Smooth muscle cell (in vitro differentiated cells): ENCODE data around the gene THAP3. TPM values are rescaled to one million over a fixed set of nuclear protein-coding genes. Genes with fewer than 3 reads are reported as not detected.

Experiments used
- DNase-seq: peaks from one replicate; lab custom pipeline; 2025; ENCODE audit not compliant: unreplicated experiment; lab: John Stamatoyannopoulos, UW
- H2AFZ ChIP-seq: fragments of 200-600 bp; sonication (generic); 2 replicates; pipeline ENCODE4 v1.6.0; 2016; ENCODE audit warnings: antibody characterized with exemption, low read depth, mild to moderate bottlenecking
- H3F3A ChIP-seq: fragments of 200-600 bp; sonication (generic); 2 replicates; pipeline ENCODE4 v1.6.0; 2017; ENCODE audit warnings: antibody characterized with exemption, low read depth
- H3K27ac ChIP-seq: fragments of 200-600 bp; sonication (generic); 2 replicates; pipeline ENCODE4 v1.5.1; 2016; ENCODE audit warnings: low read depth, mild to moderate bottlenecking
- H3K27me3 ChIP-seq: fragments of 200-600 bp; sonication (generic); 2 replicates; pipeline ENCODE4 v1.6.1; 2016; ENCODE audit warnings: low read depth, mild to moderate bottlenecking
- H3K36me3 ChIP-seq: fragments of 200-600 bp; sonication (generic); 2 replicates; pipeline ENCODE4 v1.5.1; 2016; ENCODE audit warnings: low read depth
- H3K4me1 ChIP-seq: fragments of 200-600 bp; sonication (generic); 2 replicates; pipeline ENCODE4 v1.5.1; 2016; ENCODE audit warnings: low read depth
- H3K4me2 ChIP-seq: fragments of 200-600 bp; sonication (generic); 2 replicates; pipeline ENCODE4 v1.6.0; 2016; ENCODE audit warnings: mild to moderate bottlenecking
- H3K4me3 ChIP-seq: fragments of 200-600 bp; sonication (generic); 2 replicates; pipeline ENCODE4 v1.5.1; 2016; ENCODE audit warnings: mild to moderate bottlenecking
- H3K79me2 ChIP-seq: fragments of 200-600 bp; sonication (generic); 2 replicates; pipeline ENCODE4 v1.6.0; 2016; ENCODE audit warnings: low read depth, mild to moderate bottlenecking
- H3K9ac ChIP-seq: fragments of 200-600 bp; sonication (generic); 2 replicates; pipeline ENCODE4 v1.6.0; 2016; ENCODE audit warnings: low read depth
- H3K9me3 ChIP-seq: fragments of 200-600 bp; sonication (generic); replicated peaks from 2 replicates; pipeline ENCODE4 v1.5.1; 2016; ENCODE audit warnings: low read depth
- H4K20me1 ChIP-seq: fragments of 200-600 bp; sonication (generic); 2 replicates; pipeline ENCODE4 v1.6.0; 2016; ENCODE audit warnings: low read depth
- CTCF ChIP-seq: fragments of 200-600 bp; sonication (generic); IDR thresholded peaks from 2 replicates; pipeline ENCODE4 v1.5.1; 2017; ENCODE audit warnings: borderline replicate concordance, mild to moderate bottlenecking, antibody characterized with exemption; ENCODE audit not compliant: insufficient read depth, poor library complexity, severe bottlenecking
- WGBS: methylation state at CpG from one replicate; pipeline ENCODE4 v1.1.7; 2016; ENCODE audit warnings: low lambda C conversion rate; 5-methylcytosine and 5-hydroxymethylcytosine counted together
- polyA plus RNA-seq: library from polyadenylated mRNA; unstranded; fragments of >200 nt; fragmentation: Nextera tagmentation; extraction: Ambion mirVana; gene quantifications from 2 replicates; pipeline ENCODE4 v1.2.1, GENCODE V29; 2016
- total RNA-seq: library from RNA; depleted of rRNA; stranded (reverse); fragments of >200 nt; gene quantifications from 2 replicates; pipeline ENCODE4 v1.2.3, GENCODE V29; 2014

THAP3 gene
- total and polyA plus RNA-seq, 2 experiments from 2014 or later = 10.5 to 34.8 TPM

GRCh38 chr1:6673816-6674398 is 49.2 kb downstream of the THAP3 start:
- no peak overlapping the region for H3K27ac ChIP-seq
- H3K9me3 ChIP-seq = no peaks in the 10 kb centered on the region
- H2AFZ ChIP-seq = no peak overlapping the region
- H3F3A ChIP-seq = peaks cover 4% of the 10 kb centered on the region
- peaks cover 9% of the 10 kb centered on the region for H4K20me1 ChIP-seq
- H3K4me3 ChIP-seq = no peak overlapping the region
- no peak overlapping the region for H3K4me2 ChIP-seq
- no peak overlapping the region for H3K9ac ChIP-seq
- no peaks in the 10 kb centered on the region for H3K36me3 ChIP-seq
- peaks cover 5% of the 10 kb centered on the region for H3K79me2 ChIP-seq
- H3K27me3 ChIP-seq = no peaks in the 10 kb centered on the region
- 92% methylated on average over 5 of the region's 5 CpGs for WGBS
- H3K4me1 ChIP-seq = no peaks in the 10 kb centered on the region
- TF ChIP-seq CTCF = no peak
- DNase-seq = no peak

GRCh38 chr1:6674771-6675170 is 50.1 kb downstream of the THAP3 start:
- DNase-seq = no peak
- no peaks in the 10 kb centered on the region for H3K9me3 ChIP-seq
- peaks cover 4% of the 10 kb centered on the region for H3F3A ChIP-seq
- H3K79me2 ChIP-seq = peaks cover 5% of the 10 kb centered on the region
- H3K27ac ChIP-seq = no peak overlapping the region
- H3K9ac ChIP-seq = no peak overlapping the region
- no peak overlapping the region for H3K4me3 ChIP-seq
- no peaks in the 10 kb centered on the region for H3K27me3 ChIP-seq
- no peak overlapping the region for H2AFZ ChIP-seq
- no peak overlapping the region for H3K4me2 ChIP-seq
- WGBS = 88% methylated on average over 1 of the region's 1 CpG
- peaks cover 9% of the 10 kb centered on the region for H4K20me1 ChIP-seq
- TF ChIP-seq CTCF = no peak
- H3K4me1 ChIP-seq = no peaks in the 10 kb centered on the region
- no peaks in the 10 kb centered on the region for H3K36me3 ChIP-seq

GRCh38 chr1:6675941-6676340 is 51.3 kb downstream of the THAP3 start:
- no peak for DNase-seq
- no peak overlapping the region for H3K4me2 ChIP-seq
- H3K79me2 ChIP-seq = peaks cover under 1% of the 10 kb centered on the region
- H3K9ac ChIP-seq = no peak overlapping the region
- H3K4me3 ChIP-seq = no peak overlapping the region
- 94% methylated on average over 2 of the region's 2 CpGs for WGBS
- peaks cover 9% of the 10 kb centered on the region for H4K20me1 ChIP-seq
- peaks cover 4% of the 10 kb centered on the region for H3F3A ChIP-seq
- H3K27ac ChIP-seq = no peak overlapping the region
- no peaks in the 10 kb centered on the region for H3K9me3 ChIP-seq
- no peak overlapping the region for H2AFZ ChIP-seq
- no peak for TF ChIP-seq CTCF
- H3K27me3 ChIP-seq = no peaks in the 10 kb centered on the region
- H3K36me3 ChIP-seq = peaks cover 7% of the 10 kb centered on the region
- H3K4me1 ChIP-seq = no peaks in the 10 kb centered on the region

Other genes starting within 250 kb of the THAP3 start
- 16.4 and 19.5 TPM in 2 replicates for gene ACOT7, start 231.1 kb upstream of the THAP3 start, total RNA-seq
- gene ACOT7, start 231.1 kb upstream of the THAP3 start, polyA plus RNA-seq = 53.6 and 53.8 TPM in 2 replicates
- 4.6 and 5.6 TPM in 2 replicates for gene HES2, start 204.9 kb upstream of the THAP3 start, total RNA-seq
- 1.7 and 11.1 TPM in 2 replicates for gene HES2, start 204.9 kb upstream of the THAP3 start, polyA plus RNA-seq
- gene ESPN, start 200.1 kb upstream of the THAP3 start, total RNA-seq = not detected in 2 replicates
- gene ESPN, start 200.1 kb upstream of the THAP3 start, polyA plus RNA-seq = 1.1 and 2.6 TPM in 2 replicates
- gene TNFRSF25, start 158.7 kb upstream of the THAP3 start, total RNA-seq = 9.6 and 19.8 TPM in 2 replicates
- gene TNFRSF25, start 158.7 kb upstream of the THAP3 start, polyA plus RNA-seq = 10.1 and 17.7 TPM in 2 replicates
- gene PLEKHG5, start 133.2 kb upstream of the THAP3 start, total RNA-seq = 14.5 and 16.1 TPM in 2 replicates
- 10.6 and 17.8 TPM in 2 replicates for gene PLEKHG5, start 133.2 kb upstream of the THAP3 start, polyA plus RNA-seq
- gene NOL9, start 70.4 kb upstream of the THAP3 start, total RNA-seq = 12.0 and 16.8 TPM in 2 replicates
- 8.1 and 11.5 TPM in 2 replicates for gene NOL9, start 70.4 kb upstream of the THAP3 start, polyA plus RNA-seq
- gene TAS1R1, start 69.6 kb upstream of the THAP3 start, total RNA-seq = not detected in 2 replicates
- gene TAS1R1, start 69.6 kb upstream of the THAP3 start, polyA plus RNA-seq = 0.27 TPM in 1 of 2 replicates, not detected in the other
- 9.7 and 26.4 TPM in 2 replicates for gene ZBTB48, start 44.9 kb upstream of the THAP3 start, total RNA-seq
- gene ZBTB48, start 44.9 kb upstream of the THAP3 start, polyA plus RNA-seq = 16.3 and 20.5 TPM in 2 replicates
- 12.0 and 13.2 TPM in 2 replicates for gene KLHL21, start 22.0 kb upstream of the THAP3 start, total RNA-seq
- gene KLHL21, start 22.0 kb upstream of the THAP3 start, polyA plus RNA-seq = 12.6 and 16.2 TPM in 2 replicates
- 10.2 and 10.4 TPM in 2 replicates for gene PHF13, start 11.1 kb upstream of the THAP3 start, total RNA-seq
- gene PHF13, start 11.1 kb upstream of the THAP3 start, polyA plus RNA-seq = 12.3 and 14.0 TPM in 2 replicates
- gene DNAJC11, start 76.9 kb downstream of the THAP3 start, total RNA-seq = 25.5 and 34.2 TPM in 2 replicates
- 35.7 and 41.8 TPM in 2 replicates for gene DNAJC11, start 76.9 kb downstream of the THAP3 start, polyA plus RNA-seq
- gene CAMTA1, start 160.6 kb downstream of the THAP3 start, total RNA-seq = 127 and 145 TPM in 2 replicates
- gene CAMTA1, start 160.6 kb downstream of the THAP3 start, polyA plus RNA-seq = 139 and 156 TPM in 2 replicates